ELF-1 (cell line): ENCODE data around the gene CFAP97.
"Not testable (repeated sequence)": the region's sequence is repeated elsewhere in the genome, so short reads cannot be mapped to it uniquely, and the experiment has no call there.

Experiments used
- DNase-seq: peaks from one replicate; pipeline ENCODE4 v3.0.0-alpha.2; 2016; ENCODE audit warnings: low read depth, low spot score

The CFAP97 gene

GRCh38 chr4:185201977-185202962, 1.5 kb downstream of the CFAP97 start:
- peak; percentile 64 for DNase-seq

GRCh38 chr4:185198189-185198588, 5.6 kb downstream of the CFAP97 start:
- DNase-seq, result not testable (repeated sequence)

- no peak for DNase-seq
These were observed 7.4 kb downstream of the CFAP97 start for GRCh38 chr4:185196437-185196836.

- DNase-seq, result no peak
These were observed 8.6 kb downstream of the CFAP97 start for GRCh38 chr4:185194924-185195888.

GRCh38 chr4:185192059-185192458, 11.7 kb downstream of the CFAP97 start:
- DNase-seq, result no peak

DNA sequence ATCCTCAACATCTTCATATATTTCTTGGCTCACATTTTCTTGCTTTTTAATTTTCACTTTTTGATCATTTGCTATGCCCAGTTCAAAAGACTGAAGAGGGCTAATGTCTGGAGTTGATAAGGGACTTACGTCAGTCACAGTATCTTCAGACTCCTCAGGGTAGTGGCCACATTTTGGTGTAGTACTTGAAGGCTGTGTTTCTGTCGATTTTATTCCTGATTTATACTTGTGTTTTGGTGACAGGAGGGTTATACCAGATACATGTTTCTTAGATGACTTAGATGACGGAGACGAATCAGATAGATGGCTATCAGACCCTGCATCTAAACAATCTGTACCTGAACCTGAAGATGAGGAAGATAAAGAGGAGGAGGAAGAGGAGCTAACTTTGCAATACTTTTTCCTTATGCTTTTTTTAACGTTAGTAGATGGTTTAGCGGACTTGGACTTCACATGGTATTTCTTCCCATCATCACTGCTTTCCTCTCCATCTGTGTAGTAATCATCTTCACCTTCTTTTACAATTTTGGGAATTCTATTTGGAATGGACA, 13.4 kb downstream of the CFAP97 start:
- DNase-seq, result no peak

GRCh38 chr4:185189606-185190305, 14.0 kb downstream of the CFAP97 start:
- no peak for DNase-seq

DNA sequence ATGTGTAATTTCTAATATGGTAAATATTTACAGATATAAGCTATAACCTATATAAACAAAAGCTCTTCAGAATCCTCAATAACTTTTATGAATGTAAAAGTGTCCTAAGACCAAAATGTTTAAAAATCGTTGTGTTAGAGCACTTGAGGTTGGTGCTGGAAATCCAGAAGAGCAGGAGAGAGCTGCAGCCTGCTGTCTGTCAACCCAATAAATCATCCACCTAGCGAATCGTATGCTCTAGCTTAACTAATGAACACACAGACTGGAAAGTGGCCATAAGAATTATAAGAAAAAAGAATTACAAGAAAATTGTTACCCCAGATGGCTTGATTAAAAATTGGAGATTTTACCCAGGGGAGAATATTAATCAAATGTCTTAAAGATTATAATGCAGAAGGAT, 17.0 kb downstream of the CFAP97 start:
- no peak for DNase-seq

- DNase-seq, result peak; percentile 43
These were observed 20.0 kb downstream of the CFAP97 start for GRCh38 chr4:185183622-185184281.

DNA sequence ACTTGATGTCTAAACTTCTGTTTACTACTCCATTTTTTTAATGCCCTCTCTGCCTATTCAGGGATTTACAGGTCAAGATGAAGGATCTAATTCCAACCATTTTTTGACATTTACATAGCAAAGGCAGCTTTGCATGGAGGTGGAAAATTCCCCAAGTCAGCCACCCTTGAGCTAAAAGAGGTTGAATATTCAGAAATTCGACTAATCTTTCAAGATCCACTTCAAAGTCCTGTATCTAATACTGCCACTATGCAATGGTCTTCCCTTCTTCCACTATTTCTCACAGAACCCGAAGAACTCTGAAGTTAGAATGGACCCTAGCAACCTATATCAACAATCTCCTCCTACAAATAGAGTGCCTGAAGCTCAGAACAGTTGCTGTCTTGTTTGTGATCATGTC, 21.6 kb downstream of the CFAP97 start:
- no peak for DNase-seq

DNA sequence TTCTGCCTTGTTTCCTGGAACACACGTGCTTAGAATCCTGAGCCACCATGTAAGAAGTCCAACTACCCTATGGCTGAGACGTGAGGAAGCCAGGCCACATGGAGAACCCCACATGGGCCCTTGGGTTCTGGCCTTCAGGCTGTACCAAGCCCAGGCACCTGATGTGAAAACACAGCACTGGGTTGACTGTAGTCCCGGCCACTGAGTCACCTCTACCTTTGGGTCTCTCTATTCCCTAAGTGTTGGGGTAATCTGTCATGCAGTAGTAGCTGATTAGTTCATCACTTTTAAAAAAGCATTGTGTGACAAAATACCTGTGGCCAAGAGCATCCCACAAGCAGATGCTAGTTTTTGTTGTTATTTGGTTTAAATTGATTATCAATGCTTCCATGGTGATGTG, 24.3 kb downstream of the CFAP97 start:
- no peak for DNase-seq

DNA sequence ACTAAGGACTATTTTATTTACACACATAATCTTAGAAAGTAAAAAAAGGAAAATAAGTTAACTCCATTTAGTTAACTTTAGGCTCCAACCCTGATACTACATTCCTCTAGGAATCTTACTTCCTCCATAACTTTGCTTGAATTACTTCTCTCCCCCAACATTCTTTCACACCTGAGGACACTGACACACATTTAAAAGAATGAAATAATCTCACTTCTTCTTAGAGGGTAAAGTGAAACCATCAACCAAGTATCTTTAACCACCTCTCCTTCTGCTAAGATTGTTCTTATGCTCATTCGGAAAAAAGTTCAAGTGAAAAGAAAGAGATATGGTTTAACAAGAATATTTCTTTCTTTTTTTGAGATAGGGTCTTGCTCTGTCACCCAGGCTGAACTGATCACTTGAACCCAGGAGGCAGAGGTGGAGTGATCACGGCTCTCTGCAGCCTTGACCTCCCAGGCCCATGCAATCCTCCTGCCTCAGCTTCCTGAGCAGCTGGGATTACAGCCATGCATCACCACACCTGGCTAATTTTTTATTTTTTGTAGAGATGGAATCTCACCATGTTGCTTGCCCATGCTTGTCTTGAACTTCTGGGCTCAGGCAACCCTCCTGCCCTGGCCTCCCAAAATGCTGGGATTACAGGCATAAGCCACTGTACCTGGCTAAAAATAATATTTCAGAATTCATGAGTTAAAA, 32.3 kb downstream of the CFAP97 start:
- no peak for DNase-seq

DNA sequence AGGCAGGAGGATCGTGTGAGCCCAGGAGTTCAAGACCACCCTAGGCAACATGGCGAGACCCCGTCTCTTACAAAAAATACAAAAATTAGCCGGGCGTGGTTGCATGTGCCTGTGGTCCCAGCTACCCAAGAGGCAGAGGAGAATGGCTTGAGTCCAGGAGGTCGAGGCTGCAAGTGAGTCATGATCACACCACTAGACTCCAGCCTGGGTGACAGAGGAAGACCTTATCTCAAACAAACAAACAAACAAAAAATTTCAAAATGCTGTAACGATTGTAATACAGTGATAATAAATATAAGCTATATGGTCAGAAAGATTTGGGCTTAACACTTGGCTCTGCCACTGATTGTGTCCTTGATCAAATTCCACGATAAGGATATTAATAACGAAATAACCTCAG, 36.6 kb downstream of the CFAP97 start:
- DNase-seq, result no peak

- no peak for DNase-seq
These were observed 38.2 kb downstream of the CFAP97 start for GRCh38 chr4:185165605-185166063.

DNA sequence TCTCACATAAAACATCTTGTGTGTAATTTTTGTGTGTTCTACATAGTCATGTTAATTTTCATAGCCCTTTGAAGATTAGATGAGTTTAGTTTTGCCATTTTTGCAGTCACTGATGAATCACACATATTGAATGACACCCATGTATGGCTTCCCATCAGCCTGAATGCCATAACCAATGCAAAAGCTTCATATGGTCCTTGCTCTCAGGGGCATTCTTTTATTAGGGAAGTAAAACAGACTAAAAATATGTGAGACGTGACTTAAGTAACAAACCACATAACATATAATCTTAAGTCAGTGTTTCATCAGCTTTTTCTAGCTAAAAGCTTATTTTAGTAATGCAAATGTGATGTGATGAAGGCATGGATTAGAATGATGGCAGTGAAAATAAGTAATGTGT, 52.5 kb downstream of the CFAP97 start:
- DNase-seq, result no peak

GRCh38 chr4:185149392-185149791, 54.4 kb downstream of the CFAP97 start:
- DNase-seq, result peak; percentile 90

DNA sequence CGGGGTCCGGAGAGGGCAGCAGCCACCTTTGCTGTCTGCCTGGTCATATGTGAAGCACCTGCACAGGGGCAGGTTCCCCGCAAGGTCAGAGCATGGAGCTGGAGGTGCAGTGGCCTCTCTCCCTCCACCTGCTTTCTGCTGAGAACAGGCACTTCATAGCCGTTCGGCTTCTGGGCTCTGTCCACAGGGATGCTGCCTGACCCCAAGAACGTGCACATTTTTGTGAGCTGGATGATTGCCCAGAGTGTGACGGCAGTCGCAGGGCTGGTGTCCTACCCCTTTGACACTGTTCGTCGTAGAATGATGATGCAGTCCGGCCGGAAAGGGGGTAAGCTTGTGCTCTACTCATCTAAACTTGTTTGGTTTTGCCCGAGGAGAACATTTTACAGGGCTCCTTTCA, 58.2 kb downstream of the CFAP97 start:
- no peak for DNase-seq

- DNase-seq, result no peak
These were observed 59.1 kb downstream of the CFAP97 start for GRCh38 chr4:185144601-185145240.

DNA sequence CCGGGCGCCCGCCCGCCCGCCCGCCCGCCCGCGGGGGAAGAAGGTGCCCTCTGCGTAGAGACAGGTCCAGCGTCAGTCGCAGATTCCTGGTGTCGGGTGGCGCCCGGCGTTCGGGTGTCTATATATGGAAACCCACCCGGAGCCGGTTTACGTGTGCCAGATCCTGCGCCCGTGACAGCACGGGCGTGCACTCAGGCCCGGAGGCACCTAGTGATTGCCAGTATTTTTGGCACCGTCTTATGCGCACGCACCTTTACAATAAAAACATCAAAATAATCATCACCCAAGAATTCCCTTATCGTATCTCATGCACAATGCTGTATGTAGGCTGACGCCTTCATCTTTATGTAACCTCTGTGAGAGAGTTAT, 60.2 kb downstream of the CFAP97 start:
- no peak for DNase-seq
